Neutrophil (primary cell): ENCODE data around the gene USP32.
"Not testable (repeated sequence)": the region's sequence is repeated elsewhere in the genome, so short reads cannot be mapped to it uniquely, and the experiment has no call there.

Experiments used
- H3K27ac ChIP-seq: fragments of 200-600 bp; sonication (generic); 2 replicates; pipeline ENCODE4 v1.5.1; 2016; ENCODE audit warnings: mild to moderate bottlenecking, moderate library complexity
- H3K27me3 ChIP-seq: fragments of 200-600 bp; sonication (generic); 2 replicates; pipeline ENCODE4 v1.6.0; 2016; ENCODE audit warnings: mild to moderate bottlenecking
- H3K36me3 ChIP-seq: fragments of 200-600 bp; sonication (generic); 2 replicates; pipeline ENCODE4 v1.5.1; 2017
- H3K4me1 ChIP-seq, 2 experiments: fragments of 200-600 bp in 1 of 2; sonication (generic) in 1 of 2; 1 replicate in 1 of 2; 2 replicates in 1 of 2; pipeline versions ENCODE4 v1.5.1 to v1.6.1; 2013 to 2016; ENCODE audit warnings: low read depth in 1 of 2, low read length in 1 of 2, mild to moderate bottlenecking in 1 of 2, moderate library complexity in 1 of 2; ENCODE audit not compliant: control insufficient read depth in 1 of 2, insufficient read depth in 1 of 2
- H3K4me3 ChIP-seq, 2 experiments: fragments of 200-600 bp in 1 of 2; sonication (generic) in 1 of 2; 1 replicate in 1 of 2; 2 replicates in 1 of 2; pipeline ENCODE4 v1.5.1; 2013 to 2016; ENCODE audit warnings: low read depth in 1 of 2, low read length in 1 of 2, mild to moderate bottlenecking in 1 of 2, moderate library complexity in 1 of 2
- H3K9me3 ChIP-seq: fragments of 200-600 bp; sonication (generic); 2 replicates; pipeline ENCODE4 v1.5.1; 2016
- TF ChIP-seq, protein P1 (sequence below): fragments of 200-600 bp; sonication (generic); IDR thresholded peaks from 2 replicates; pipeline ENCODE4 v1.5.1; 2016; ENCODE audit warnings: antibody characterized with exemption

The USP32 gene

GRCh38 chr17:60392042-60392844 lies at the start of gene USP32:
USP32 (minus strand) TSS chr17:60392133; CDS start chr17:60391939, 194 bp downstream.
- no peaks in the 10 kb centered on the region for H3K9me3 ChIP-seq
- peak within 1 kb of the TSS; percentile 98 for H3K27ac ChIP-seq
- H3K4me1 ChIP-seq: peaks cover 81 to 86% of the 10 kb centered on the region in 2 experiments
- no peaks in the 10 kb centered on the region for H3K27me3 ChIP-seq
- peak within 1 kb of the TSS; percentile 90 to 97 for H3K4me3 ChIP-seq
- TF ChIP-seq, protein P1, sequence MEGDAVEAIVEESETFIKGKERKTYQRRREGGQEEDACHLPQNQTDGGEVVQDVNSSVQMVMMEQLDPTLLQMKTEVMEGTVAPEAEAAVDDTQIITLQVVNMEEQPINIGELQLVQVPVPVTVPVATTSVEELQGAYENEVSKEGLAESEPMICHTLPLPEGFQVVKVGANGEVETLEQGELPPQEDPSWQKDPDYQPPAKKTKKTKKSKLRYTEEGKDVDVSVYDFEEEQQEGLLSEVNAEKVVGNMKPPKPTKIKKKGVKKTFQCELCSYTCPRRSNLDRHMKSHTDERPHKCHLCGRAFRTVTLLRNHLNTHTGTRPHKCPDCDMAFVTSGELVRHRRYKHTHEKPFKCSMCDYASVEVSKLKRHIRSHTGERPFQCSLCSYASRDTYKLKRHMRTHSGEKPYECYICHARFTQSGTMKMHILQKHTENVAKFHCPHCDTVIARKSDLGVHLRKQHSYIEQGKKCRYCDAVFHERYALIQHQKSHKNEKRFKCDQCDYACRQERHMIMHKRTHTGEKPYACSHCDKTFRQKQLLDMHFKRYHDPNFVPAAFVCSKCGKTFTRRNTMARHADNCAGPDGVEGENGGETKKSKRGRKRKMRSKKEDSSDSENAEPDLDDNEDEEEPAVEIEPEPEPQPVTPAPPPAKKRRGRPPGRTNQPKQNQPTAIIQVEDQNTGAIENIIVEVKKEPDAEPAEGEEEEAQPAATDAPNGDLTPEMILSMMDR: peak; percentile 55
- H3K36me3 ChIP-seq: no peaks in the 10 kb centered on the region

- no peaks in the 10 kb centered on the region for H3K36me3 ChIP-seq
- no peak overlapping the region for H3K27ac ChIP-seq
- no peaks in the 10 kb centered on the region for H3K9me3 ChIP-seq
- H3K27me3 ChIP-seq: no peaks in the 10 kb centered on the region
- H3K4me3 ChIP-seq: no peak overlapping the region
- no peaks in the 10 kb centered on the region for H3K4me1 ChIP-seq
- TF ChIP-seq, protein P1: no peak
Measured at GRCh38 chr17:60439501-60439900, 47.6 kb upstream of the USP32 start.

DNA sequence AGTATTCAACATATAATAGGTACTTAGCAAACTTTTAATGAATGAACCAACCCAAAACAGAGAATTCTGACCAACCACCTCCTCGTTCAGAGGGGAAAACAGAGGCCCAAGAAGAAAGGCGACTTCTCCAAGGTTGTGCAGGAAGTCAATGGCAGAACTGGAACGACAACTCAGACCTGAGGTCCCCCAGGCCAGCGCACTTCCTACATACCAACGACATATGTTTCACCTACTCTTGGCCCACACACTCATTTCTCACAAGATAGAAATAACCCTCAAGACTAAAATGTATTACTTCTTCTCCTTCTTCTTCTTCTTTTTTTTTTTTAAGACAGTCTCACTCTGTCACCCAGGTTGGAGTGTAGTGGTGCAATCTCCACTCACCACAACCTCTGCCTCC lies 44.7 kb upstream of the USP32 start:
- Histone ChIP-seq H3K4me1 (no peaks in the 10 kb centered on the region), H3K9me3 (no peaks in the 10 kb centered on the region), H3K36me3 (no peaks in the 10 kb centered on the region), H3K4me3 (no peak overlapping the region), H3K27me3 (no peaks in the 10 kb centered on the region), H3K27ac (no peak overlapping the region)
- TF ChIP-seq, protein P1: no peak

DNA sequence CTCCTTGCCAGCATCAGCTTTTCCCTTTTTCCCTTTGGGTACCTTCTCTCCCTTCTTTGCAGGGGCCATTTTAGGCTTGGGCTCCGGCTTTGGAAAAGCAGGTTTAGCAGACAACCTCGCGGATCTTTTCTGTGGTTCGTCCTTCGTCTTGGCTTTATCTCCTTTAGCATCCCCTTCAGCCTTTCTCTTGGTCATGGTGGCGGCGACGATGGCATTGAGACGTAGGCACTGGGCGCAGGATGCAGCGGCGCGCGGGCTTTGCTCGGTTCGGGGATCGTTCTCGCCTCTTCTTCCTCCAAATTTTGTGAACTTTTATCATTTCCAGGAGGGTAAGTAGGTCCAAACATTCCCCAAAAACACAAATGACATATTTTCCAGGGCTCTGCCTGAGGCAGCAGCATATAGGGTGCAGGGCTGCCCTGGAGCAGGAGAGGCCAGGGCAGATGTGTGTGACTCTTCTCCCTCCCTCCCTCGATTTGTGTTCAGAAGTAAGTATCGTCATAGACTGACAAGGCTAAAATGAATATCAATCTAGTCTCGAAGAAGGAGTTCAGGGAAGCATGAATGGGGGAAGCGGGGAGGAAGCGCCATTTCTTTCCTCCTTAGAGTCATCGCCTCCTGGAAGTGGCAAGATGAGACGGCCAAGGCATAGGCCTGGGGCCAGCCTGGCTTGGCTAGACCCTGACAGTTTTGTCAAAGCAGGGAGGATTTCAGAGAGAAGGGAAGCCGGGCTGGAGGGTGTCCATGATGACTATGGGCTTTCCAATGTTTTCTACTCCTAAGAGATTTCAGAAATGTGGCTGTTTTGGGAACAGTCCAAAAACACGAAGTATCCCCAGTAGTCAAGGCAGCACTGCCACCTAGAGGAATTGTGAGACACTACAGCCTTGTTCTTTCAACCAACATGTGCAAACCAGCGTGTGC lies 43.6 kb upstream of the USP32 start:
- TF ChIP-seq, protein P1: peak; percentile 95
- H3K27me3 ChIP-seq: no peaks in the 10 kb centered on the region
- H3K4me3 ChIP-seq: no peak overlapping the region
- no peak overlapping the region for H3K27ac ChIP-seq
- H3K36me3 ChIP-seq: no peaks in the 10 kb centered on the region
- no peaks in the 10 kb centered on the region for H3K9me3 ChIP-seq
- no peaks in the 10 kb centered on the region for H3K4me1 ChIP-seq

DNA sequence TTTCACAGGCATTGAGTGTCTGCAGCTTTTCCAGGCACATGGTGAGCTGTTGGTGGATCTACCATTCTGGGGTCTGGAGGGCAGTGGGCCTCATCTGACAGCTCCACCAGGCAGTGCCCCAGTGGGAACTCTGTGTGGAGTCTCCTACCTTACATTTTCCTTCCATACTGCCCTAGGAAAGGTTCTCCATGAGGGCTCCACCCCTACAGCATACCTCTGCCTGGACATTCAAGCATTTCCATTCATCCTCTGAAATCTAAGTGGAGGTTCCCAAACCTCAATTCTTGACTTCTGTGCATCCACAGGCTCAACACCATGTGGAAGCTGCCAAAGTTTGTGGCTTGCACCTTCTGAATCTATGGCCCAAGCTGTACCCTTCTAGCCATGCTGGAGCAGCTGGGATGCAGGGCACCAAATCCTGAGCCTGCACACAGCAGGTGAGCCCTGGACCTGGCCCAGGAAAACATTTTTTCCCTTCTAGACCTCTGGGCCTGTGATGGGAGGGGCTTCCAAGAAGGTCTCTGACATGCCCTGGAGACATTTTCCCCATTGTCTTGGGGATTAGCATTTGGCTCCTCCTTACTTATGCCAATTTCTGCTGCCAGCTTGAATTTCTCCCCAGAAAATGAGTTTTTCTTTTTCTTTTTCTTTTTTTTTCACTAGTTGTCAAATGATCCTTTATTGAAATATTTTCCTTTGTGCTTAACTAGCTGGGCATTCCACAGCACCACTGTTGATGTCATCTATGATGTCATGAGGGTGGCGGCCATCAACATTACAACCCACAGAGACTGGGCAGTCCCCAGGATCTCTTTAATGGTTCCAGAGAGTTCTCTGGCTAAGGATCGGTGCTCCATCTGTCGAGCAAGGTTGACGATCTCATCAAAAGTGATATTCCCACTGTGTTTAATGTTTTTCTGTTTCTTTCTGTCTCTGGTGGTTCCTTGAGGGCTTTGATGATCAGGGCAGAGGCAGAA lies 41.4 kb upstream of the USP32 start:
- not testable (repeated sequence) for H3K36me3 ChIP-seq, H3K27me3 ChIP-seq, H3K27ac ChIP-seq, H3K9me3 ChIP-seq, H3K4me1 ChIP-seq, H3K4me3 ChIP-seq

- H3K4me1 ChIP-seq, H3K9me3 ChIP-seq, H3K36me3 ChIP-seq, H3K27ac ChIP-seq, H3K4me3 ChIP-seq, H3K27me3 ChIP-seq: not testable (repeated sequence)
Measured at GRCh38 chr17:60430561-60430960, 38.6 kb upstream of the USP32 start.

DNA sequence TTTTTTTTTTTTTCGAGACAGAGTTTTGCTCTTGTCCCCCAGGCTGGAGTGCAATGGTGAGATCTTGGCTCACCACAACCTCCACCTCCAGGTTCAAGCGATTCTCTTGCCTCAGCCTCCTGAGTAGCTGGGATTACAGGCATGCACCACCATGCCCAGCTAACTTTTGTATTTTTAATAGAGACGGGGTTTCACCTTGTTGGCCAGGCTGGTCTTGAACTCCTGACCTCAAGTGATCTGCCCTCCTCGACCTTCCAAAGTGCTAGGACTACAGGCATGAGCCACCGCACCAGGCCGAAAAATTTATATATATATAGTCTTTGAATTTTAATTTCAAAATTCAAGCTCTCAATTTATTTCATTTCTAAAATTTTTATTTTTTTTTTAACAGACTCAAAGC lies 36.6 kb upstream of the USP32 start:
- H3K9me3 ChIP-seq, H3K27ac ChIP-seq, H3K36me3 ChIP-seq, H3K4me3 ChIP-seq, H3K4me1 ChIP-seq, H3K27me3 ChIP-seq: not testable (repeated sequence)
